ENCODE measurements around the gene TCHH.

The TCHH gene

DNA sequence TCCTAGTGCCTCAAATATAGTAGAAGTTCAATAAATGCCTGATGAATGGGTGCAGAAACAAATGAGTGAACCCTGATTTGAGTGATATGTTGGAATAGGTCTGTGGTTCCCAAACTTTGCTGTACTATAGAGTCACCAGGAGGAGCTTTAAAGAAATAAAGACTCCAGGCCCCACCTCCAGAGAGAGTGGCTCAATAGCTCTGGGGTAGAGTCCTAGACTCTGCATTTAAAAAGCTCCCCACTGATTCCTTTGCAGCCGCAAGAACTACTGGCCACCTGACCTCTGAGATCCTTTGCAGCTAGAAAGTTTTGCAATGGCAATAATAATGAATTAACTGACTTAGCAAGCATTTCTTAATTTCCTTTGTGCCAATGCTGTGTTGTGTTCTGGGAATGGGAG is 47.3 kb downstream of the TCHH start:
- no peak for DNase-seq (ENCODE audit: low read depth in 2 of 2)

DNA sequence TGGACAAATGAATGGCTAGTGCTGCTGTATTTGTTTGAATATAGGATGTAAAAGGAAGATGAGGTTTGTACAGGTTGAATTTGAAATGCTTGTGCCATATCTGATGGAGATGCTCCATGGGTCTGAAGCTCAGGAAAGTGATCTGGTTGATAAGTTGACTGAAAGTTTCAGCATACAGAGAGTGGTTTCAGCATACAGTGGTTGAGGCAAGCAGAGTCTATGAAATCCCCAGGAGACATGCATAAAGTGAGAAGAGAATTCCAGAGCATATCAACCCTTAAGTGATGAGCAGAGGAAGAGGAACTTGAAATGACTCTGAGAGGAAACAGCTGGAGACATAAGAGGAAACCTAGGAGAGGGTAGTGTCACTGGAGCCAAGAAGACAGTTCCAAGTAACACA is 48.1 kb downstream of the TCHH start:
- DNase-seq (ENCODE audit: low read depth in 2 of 2): no peak

DNA sequence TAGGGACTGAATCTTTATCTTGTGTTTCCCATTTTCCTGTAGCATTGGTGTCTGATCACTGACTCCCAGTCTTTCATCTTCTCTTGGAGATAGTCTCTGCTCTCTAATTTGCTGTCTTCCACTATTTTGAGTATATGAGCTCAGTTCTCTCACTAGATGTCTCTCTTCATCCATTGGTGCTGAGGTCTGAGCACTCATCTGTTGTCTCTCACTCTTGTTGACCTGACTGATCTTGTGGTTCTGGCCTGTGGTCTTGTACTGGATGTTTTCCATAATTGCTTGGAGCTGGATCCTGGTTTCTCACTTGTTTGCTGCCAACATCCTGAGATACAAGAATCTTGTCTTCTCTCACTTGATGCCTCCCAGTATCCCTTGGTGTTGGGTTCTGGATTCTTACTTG is 53.3 kb downstream of the TCHH start:
- DNase-seq (ENCODE audit: low read depth in 2 of 2): no peak

Data from stimulated activated CD4-positive, alpha-beta T cell treated with anti-CD3 and anti-CD28 coated beads, Interleukin-15, amount 100 ng/mL, for 48 hours (primary cell).